Measurements from ENCODE around the gene SLC31A2.

Gene SLC31A2

GRCh38 chr9:113164536-113165300, 13.9 kb downstream of the SLC31A2 start:
- TF ChIP-seq CTCF (IDR thresholded peaks at IDR 0.05; ENCODE audit: insufficient read depth, low read length, poor library complexity, severe bottlenecking): no peak
- H3K36me3 ChIP-seq (ENCODE audit: control insufficient read depth, insufficient read depth, low read length): peaks cover 41% of the 10 kb centered on the region
- no peak for DNase-seq (ENCODE audit: extremely low read depth, insufficient read length)

GRCh38 chr9:113166039-113166438, 15.2 kb downstream of the SLC31A2 start:
- DNase-seq (ENCODE audit: extremely low read depth, insufficient read length): no peak
- Histone ChIP-seq H3K27me3 (replicated peaks; ENCODE audit: control insufficient read depth, insufficient read depth, low read length) (no peaks in the 10 kb centered on the region), H3K36me3 (ENCODE audit: control insufficient read depth, insufficient read depth, low read length) (peaks cover 41% of the 10 kb centered on the region), H3K4me3 (replicated peaks; ENCODE audit: low read depth, low read length) (no peak overlapping the region)
- TF ChIP-seq CTCF (IDR thresholded peaks at IDR 0.05; ENCODE audit: insufficient read depth, low read length, poor library complexity, severe bottlenecking): no peak

More at GRCh38 chr9:113164536-113165300, 13.9 kb downstream of the SLC31A2 start:
- no peaks in the 10 kb centered on the region for H3K27me3 ChIP-seq (replicated peaks; ENCODE audit: control insufficient read depth, insufficient read depth, low read length)
- H3K4me3 ChIP-seq (replicated peaks; ENCODE audit: low read depth, low read length): no peak overlapping the region

- no peaks in the 10 kb centered on the region for H3K27me3 ChIP-seq (replicated peaks; ENCODE audit: control insufficient read depth, insufficient read depth, low read length)
- peaks cover 38% of the 10 kb centered on the region for H3K36me3 ChIP-seq (ENCODE audit: control insufficient read depth, insufficient read depth, low read length)
- no peak for DNase-seq (ENCODE audit: extremely low read depth, insufficient read length)
- TF ChIP-seq CTCF (IDR thresholded peaks at IDR 0.05; ENCODE audit: insufficient read depth, low read length, poor library complexity, severe bottlenecking): no peak
- H3K4me3 ChIP-seq (replicated peaks; ENCODE audit: low read depth, low read length): no peak overlapping the region
Measured at GRCh38 chr9:113168809-113169208, 18.0 kb downstream of the SLC31A2 start.

- Histone ChIP-seq H3K27me3 (replicated peaks; ENCODE audit: control insufficient read depth, insufficient read depth, low read length) (no peaks in the 10 kb centered on the region), H3K4me3 (replicated peaks; ENCODE audit: low read depth, low read length) (no peak overlapping the region), H3K36me3 (ENCODE audit: control insufficient read depth, insufficient read depth, low read length) (peaks cover 42% of the 10 kb centered on the region)
- DNase-seq (ENCODE audit: extremely low read depth, insufficient read length): no peak
- no peak for TF ChIP-seq CTCF (IDR thresholded peaks at IDR 0.05; ENCODE audit: insufficient read depth, low read length, poor library complexity, severe bottlenecking)
Measured at GRCh38 chr9:113173341-113173740, 22.5 kb downstream of the SLC31A2 start.

- H3K27me3 ChIP-seq (replicated peaks; ENCODE audit: control insufficient read depth, insufficient read depth, low read length): no peaks in the 10 kb centered on the region
- H3K36me3 ChIP-seq (ENCODE audit: control insufficient read depth, insufficient read depth, low read length): peaks cover 31% of the 10 kb centered on the region
- no peak overlapping the region for H3K4me3 ChIP-seq (replicated peaks; ENCODE audit: low read depth, low read length)
- no peak for DNase-seq (ENCODE audit: extremely low read depth, insufficient read length)
- TF ChIP-seq CTCF (IDR thresholded peaks at IDR 0.05; ENCODE audit: insufficient read depth, low read length, poor library complexity, severe bottlenecking): no peak
Measured at GRCh38 chr9:113176803-113177202, 26.0 kb downstream of the SLC31A2 start.

Measured in GM06990 (cell line).